Measurements from ENCODE around the gene GCLC.

GRCh38 chr6:53565886-53566285 is 21.0 kb upstream of the GCLC start:
- no peak for TF ChIP-seq CTCF (IDR thresholded peaks at IDR 0.05)
- TF ChIP-seq EZH2 (IDR thresholded peaks at IDR 0.05): no peak
- no peak for TF ChIP-seq EZH2phosphoT487 (IDR thresholded peaks at IDR 0.05)

Data from neural progenitor cell (in vitro differentiated cells).